ENCODE measurements around the gene ANXA11. TPM values are rescaled to one million over a fixed set of nuclear protein-coding genes. Genes with fewer than 3 reads are reported as not detected.
"Not testable (repeated sequence)": the region's sequence is repeated elsewhere in the genome, so short reads cannot be mapped to it uniquely, and the experiment has no call there.

The ANXA11 gene
- total RNA-seq, 1 experiment from 2014 or later = 241 TPM

- ATAC-seq = no peak
- Histone ChIP-seq H3K9me3 (ENCODE audit: control insufficient read depth, insufficient read depth, low read depth, low read length) (no peaks in the 10 kb centered on the region), H3K4me3 (ENCODE audit: low read depth in 2 of 2, low read length in 2 of 2) (no peak overlapping the region), H3K27ac (ENCODE audit: low read length) (no peak overlapping the region), H3K36me3 (ENCODE audit: control insufficient read depth, insufficient read depth, low read length) (no peaks in the 10 kb centered on the region), H3K4me1 (ENCODE audit: control insufficient read depth, insufficient read depth, low read length) (no peaks in the 10 kb centered on the region; the same call in 1 of the 2 replicates), H3K27me3 (ENCODE audit: control insufficient read depth, insufficient read depth, low read length) (peaks cover 16% of the 10 kb centered on the region)
- TF ChIP-seq POLR2AphosphoS5 (IDR thresholded peaks at IDR 0.05; ENCODE audit: low read depth, low read length) (no peak), TCF7L2 (IDR thresholded peaks at IDR 0.05; ENCODE audit: low read depth, low read length) (no peak), REST (IDR thresholded peaks at IDR 0.05; ENCODE audit: insufficient read depth in 1 of 2, low read depth in 2 of 2, low read length in 1 of 2) (no peak), SIN3A (IDR thresholded peaks at IDR 0.05; ENCODE audit: borderline replicate concordance, insufficient read depth, low read depth, low read length) (no peak)
- TF ChIP-seq, protein P1, sequence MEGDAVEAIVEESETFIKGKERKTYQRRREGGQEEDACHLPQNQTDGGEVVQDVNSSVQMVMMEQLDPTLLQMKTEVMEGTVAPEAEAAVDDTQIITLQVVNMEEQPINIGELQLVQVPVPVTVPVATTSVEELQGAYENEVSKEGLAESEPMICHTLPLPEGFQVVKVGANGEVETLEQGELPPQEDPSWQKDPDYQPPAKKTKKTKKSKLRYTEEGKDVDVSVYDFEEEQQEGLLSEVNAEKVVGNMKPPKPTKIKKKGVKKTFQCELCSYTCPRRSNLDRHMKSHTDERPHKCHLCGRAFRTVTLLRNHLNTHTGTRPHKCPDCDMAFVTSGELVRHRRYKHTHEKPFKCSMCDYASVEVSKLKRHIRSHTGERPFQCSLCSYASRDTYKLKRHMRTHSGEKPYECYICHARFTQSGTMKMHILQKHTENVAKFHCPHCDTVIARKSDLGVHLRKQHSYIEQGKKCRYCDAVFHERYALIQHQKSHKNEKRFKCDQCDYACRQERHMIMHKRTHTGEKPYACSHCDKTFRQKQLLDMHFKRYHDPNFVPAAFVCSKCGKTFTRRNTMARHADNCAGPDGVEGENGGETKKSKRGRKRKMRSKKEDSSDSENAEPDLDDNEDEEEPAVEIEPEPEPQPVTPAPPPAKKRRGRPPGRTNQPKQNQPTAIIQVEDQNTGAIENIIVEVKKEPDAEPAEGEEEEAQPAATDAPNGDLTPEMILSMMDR (IDR thresholded peaks at IDR 0.05) = no peak
- intact Hi-C loops (cut with micrococcal nuclease; ENCODE audit: unreplicated experiment) = no loop called here
- in situ Hi-C loops (cut with HindIII; ENCODE audit: low pct_unique_long_range_greater_than_20kb, low sequenced_read_pairs) = no loop called here
- no peak for DNase-seq (ENCODE audit: low read depth, low spot score)
- POLR2A ChIA-PET = no interaction called here
- no TSS peak for BruUV-seq (replicated peaks)
- CTCF ChIA-PET = interaction anchor here (0.8 kb wide), 1 partner anchor 9 kb away, joined by 3 read pairs; no protein-coding TSS in a partner anchor
Measured at GRCh38 chr10:80136134-80136571, 69.2 kb downstream of the ANXA11 start.

DNA sequence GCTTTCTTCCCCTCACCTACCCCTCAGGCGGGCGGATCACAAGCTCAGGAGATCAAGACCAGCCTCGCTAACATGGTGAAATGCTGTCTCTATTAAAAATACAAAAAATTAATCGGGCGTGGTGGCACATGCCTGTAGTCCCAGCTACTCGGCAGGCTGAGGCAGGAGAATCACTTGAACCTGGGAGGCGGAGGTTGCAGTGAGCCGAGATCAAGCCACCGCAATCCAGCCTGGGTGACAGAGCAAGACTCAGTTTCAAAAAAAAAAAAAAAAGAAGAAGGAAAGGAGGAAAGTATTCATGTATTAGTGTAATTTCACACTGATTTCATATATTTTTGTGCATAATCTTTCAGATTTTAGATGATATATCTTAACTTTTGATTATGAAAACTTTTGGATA is 71.7 kb downstream of the ANXA11 start:
- DNase-seq (ENCODE audit: low read depth, low spot score); H3K36me3 ChIP-seq (ENCODE audit: control insufficient read depth, insufficient read depth, low read length); H3K4me1 ChIP-seq (ENCODE audit: control insufficient read depth, insufficient read depth, low read length); intact Hi-C loops (cut with micrococcal nuclease; ENCODE audit: unreplicated experiment); ATAC-seq; BruUV-seq (replicated peaks); CTCF ChIA-PET; H3K9me3 ChIP-seq (ENCODE audit: control insufficient read depth, insufficient read depth, low read depth, low read length); in situ Hi-C loops (cut with HindIII; ENCODE audit: low pct_unique_long_range_greater_than_20kb, low sequenced_read_pairs); H3K4me3 ChIP-seq (ENCODE audit: low read depth in 2 of 2, low read length in 2 of 2); H3K27ac ChIP-seq (ENCODE audit: low read length): not testable (repeated sequence)
- POLR2A ChIA-PET = interaction anchor here (0.6 kb wide), 1 partner anchor 296 kb away, joined by 11 read pairs; no protein-coding TSS in a partner anchor
- H3K27me3 ChIP-seq (ENCODE audit: control insufficient read depth, insufficient read depth, low read length) = peaks cover 14% of the 10 kb centered on the region

DNA sequence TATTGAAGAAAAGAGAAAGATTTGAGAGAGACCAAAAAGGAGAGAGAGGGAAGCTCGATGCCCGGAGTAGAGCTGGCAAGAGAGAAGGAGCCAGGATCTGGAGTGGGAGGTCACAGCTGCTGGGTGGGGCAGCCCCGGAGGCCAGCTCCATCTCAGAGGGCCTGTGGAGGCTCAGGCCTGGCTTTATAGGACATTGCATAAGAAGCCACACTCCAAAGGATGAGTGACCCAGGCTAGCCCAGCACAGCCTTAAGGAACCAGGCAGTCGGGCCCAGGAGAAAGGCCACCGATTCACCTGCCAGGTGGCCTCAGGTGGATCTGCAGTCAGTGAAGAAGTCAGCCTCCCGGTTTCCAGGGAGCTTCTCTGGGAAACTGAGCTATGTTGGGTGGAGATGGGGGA is 72.1 kb downstream of the ANXA11 start:
- H3K9me3 ChIP-seq (ENCODE audit: control insufficient read depth, insufficient read depth, low read depth, low read length) = no peaks in the 10 kb centered on the region
- H3K4me1 ChIP-seq (ENCODE audit: control insufficient read depth, insufficient read depth, low read length) = no peaks in the 10 kb centered on the region; the same call in 1 of the 2 replicates
- H3K4me3 ChIP-seq (ENCODE audit: low read depth in 2 of 2, low read length in 2 of 2) = no peak overlapping the region
- ATAC-seq (0 out of 2 replicates have a peak, but pooled peaks have one; percentile 26), DNase-seq (ENCODE audit: low read depth, low spot score) (no peak)
- peaks cover 14% of the 10 kb centered on the region for H3K27me3 ChIP-seq (ENCODE audit: control insufficient read depth, insufficient read depth, low read length)
- no peaks in the 10 kb centered on the region for H3K36me3 ChIP-seq (ENCODE audit: control insufficient read depth, insufficient read depth, low read length)
- POLR2A ChIA-PET = interaction anchor here (0.6 kb wide), 1 partner anchor 297 kb away, joined by 11 read pairs; no protein-coding TSS in a partner anchor
- no TSS peak for BruUV-seq (replicated peaks)
- intact Hi-C loops (cut with micrococcal nuclease; ENCODE audit: unreplicated experiment) = no loop called here
- no peak overlapping the region for H3K27ac ChIP-seq (ENCODE audit: low read length)
- in situ Hi-C loops (cut with HindIII; ENCODE audit: low pct_unique_long_range_greater_than_20kb, low sequenced_read_pairs) = no loop called here
- TF ChIP-seq, protein P1 (IDR thresholded peaks at IDR 0.05) = no peak
- TF ChIP-seq TCF7L2 (IDR thresholded peaks at IDR 0.05; ENCODE audit: low read depth, low read length) (no peak), REST (IDR thresholded peaks at IDR 0.05; ENCODE audit: insufficient read depth in 1 of 2, low read depth in 2 of 2, low read length in 1 of 2) (no peak), POLR2AphosphoS5 (IDR thresholded peaks at IDR 0.05; ENCODE audit: low read depth, low read length) (no peak), SIN3A (IDR thresholded peaks at IDR 0.05; ENCODE audit: borderline replicate concordance, insufficient read depth, low read depth, low read length) (no peak)
- CTCF ChIA-PET = no interaction called here
